Natural killer cell (primary cell): Measurements from ENCODE around the gene PGAP2. TPM values are rescaled to one million over a fixed set of nuclear protein-coding genes. Genes with fewer than 3 reads are reported as not detected.

ENCODE experiments used
- ATAC-seq, 3 donors: fragments of 150-1000 bp in 2 of 3; fragments of 200-7000 bp in 1 of 3; cut with Tn5 transposase; 1 replicate in 1 of 3; 2 replicates in 2 of 3; pipeline ENCODE4 v1.10.0; 2021; ENCODE audit warnings: mild to moderate bottlenecking in 2 of 3, moderate library complexity in 2 of 3
- DNase-seq, 2 donors: peaks; one replicate each; pipeline versions ENCODE4 v3.0.0 to v3.0.0-alpha.2; 2013 to 2021; ENCODE audit warnings: mixed read lengths in 1 of 2
- H3K27ac ChIP-seq: one replicate; pipeline ENCODE4 v1.5.1; 2013; ENCODE audit warnings: mild to moderate bottlenecking, low read length
- H3K27me3 ChIP-seq: one replicate; pipeline ENCODE4 v1.6.1; 2013; ENCODE audit warnings: low read length; ENCODE audit not compliant: control insufficient read depth, insufficient read depth
- H3K36me3 ChIP-seq: one replicate; pipeline ENCODE4 v1.6.1; 2013; ENCODE audit warnings: low read length; ENCODE audit not compliant: control insufficient read depth, insufficient read depth
- H3K4me1 ChIP-seq: one replicate; pipeline ENCODE4 v1.6.1; 2013; ENCODE audit warnings: low read length; ENCODE audit not compliant: control insufficient read depth, insufficient read depth
- H3K4me3 ChIP-seq: one replicate; pipeline ENCODE4 v1.5.1; 2013; ENCODE audit warnings: low read length
- H3K9me3 ChIP-seq: one replicate; pipeline ENCODE4 v1.6.1; 2013; ENCODE audit warnings: low read length; ENCODE audit not compliant: control insufficient read depth, insufficient read depth
- H3K27ac Mint-ChIP-seq, 2 donors: one replicate each; pipeline ENCODE4 v1.8.0; 2022; ENCODE audit warnings: mild to moderate bottlenecking in 2 of 2, mixed read lengths in 2 of 2, moderate library complexity in 1 of 2
- H3K27me3 Mint-ChIP-seq, 2 donors: one replicate each; pipeline ENCODE4 v1.8.0; 2022; ENCODE audit warnings: low read depth in 2 of 2, mixed read lengths in 2 of 2
- H3K36me3 Mint-ChIP-seq: one replicate; pipeline ENCODE4 v1.8.0; 2022; ENCODE audit warnings: mixed read lengths
- H3K4me1 Mint-ChIP-seq, 2 donors: one replicate each; pipeline ENCODE4 v1.8.0; 2022; ENCODE audit warnings: mixed read lengths in 2 of 2
- H3K4me3 Mint-ChIP-seq: one replicate; pipeline ENCODE4 v1.8.0; 2022; ENCODE audit warnings: mild to moderate bottlenecking, moderate library complexity, mixed read lengths
- H3K9me3 Mint-ChIP-seq, 2 donors: one replicate each; pipeline ENCODE4 v1.8.0; 2022; ENCODE audit warnings: mixed read lengths in 2 of 2
- WGBS: methylation state at CpG from one replicate; pipeline ENCODE4 v1.1.7; 2013; ENCODE audit warnings: missing lambda C conversion rate; ENCODE audit not compliant: insufficient coverage; 5-methylcytosine and 5-hydroxymethylcytosine counted together
- intact Hi-C: fragments of 100-400 bp; cut with micrococcal nuclease; formaldehyde crosslinking; loops from one replicate; pipeline ENCODE4 v1.14.2; 2022
- total RNA-seq, 4 donors: library from RNA; stranded (reverse); fragments of 120-200 nt in 1 of 4; gene quantifications; one replicate each; pipeline versions ENCODE4 v1.2.3 to v1.2.4, GENCODE V29; 2013 to 2022
- TF ChIP-seq, protein P1 (sequence below): fragments of 200-600 bp; IDR thresholded peaks from one replicate; pipeline ENCODE4 v1.8.0; 2022; ENCODE audit warnings: antibody characterized with exemption

Gene PGAP2
- total RNA-seq, 3 donors from 2014 or later (not counting 1 experiment from before 2014, with no cell fraction given): 9.5 to 17.5 (median 9.8) TPM

DNA sequence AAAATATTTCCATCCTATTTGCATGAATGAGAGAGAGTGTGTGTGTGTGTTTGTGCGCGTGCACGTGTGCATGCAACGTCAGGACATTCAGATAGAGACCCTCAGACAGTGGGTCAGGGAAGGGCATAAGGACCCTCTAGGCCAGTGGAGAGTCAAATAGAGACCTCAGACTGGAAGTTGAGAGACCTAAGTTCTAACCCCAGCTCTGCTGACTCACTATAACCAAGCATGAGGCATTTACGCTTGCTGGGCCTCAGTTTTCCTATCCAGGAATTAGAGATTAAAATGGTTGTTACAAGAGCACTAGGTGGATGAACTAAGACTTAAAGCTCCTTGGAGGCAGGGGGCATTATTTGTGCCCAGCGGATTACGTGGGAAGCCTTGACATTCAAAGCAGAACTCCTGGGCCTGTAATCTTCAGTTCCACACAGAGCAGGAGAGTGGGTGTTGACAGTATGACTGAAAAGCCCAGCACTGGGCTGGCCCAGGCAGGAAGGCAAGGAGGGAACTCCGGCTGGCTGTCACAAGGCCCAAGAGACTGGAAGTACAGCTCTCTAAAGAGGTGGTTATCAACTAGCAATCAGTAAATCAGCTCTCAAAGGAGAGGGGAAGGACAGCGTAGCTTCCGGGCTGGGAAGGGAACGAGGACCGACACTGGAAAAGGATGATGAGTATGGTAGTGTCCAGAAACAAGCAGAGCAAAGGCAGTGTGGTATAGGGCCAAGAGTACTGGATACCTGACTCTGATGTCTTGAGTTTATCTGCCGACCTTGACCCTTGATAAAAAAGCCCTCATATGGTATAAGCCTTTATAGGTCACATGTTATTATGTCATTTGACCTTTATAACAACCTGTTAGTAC lies 23.2 kb downstream of the PGAP2 start:
- Mint-ChIP-seq H3K4me1 (peaks cover 69 to 86% of the 10 kb centered on the region in 2 donors), H3K36me3 (no peaks in the 10 kb centered on the region), H3K27ac (peak overlapping the region; percentile 90 to 95), H3K27me3 (no peaks in the 10 kb centered on the region), H3K4me3 (peak overlapping the region; percentile 21), H3K9me3 (no peaks in the 10 kb centered on the region)
- peaks cover 37% of the 10 kb centered on the region for H3K36me3 ChIP-seq
- 74% methylated on average over 12 of the region's 13 CpGs for WGBS
- peaks cover 67% of the 10 kb centered on the region for H3K4me1 ChIP-seq
- H3K9me3 ChIP-seq: no peaks in the 10 kb centered on the region
- DNase-seq (no peak), ATAC-seq (peak in 1 of 3 donors; percentile 42)
- H3K27me3 ChIP-seq: no peaks in the 10 kb centered on the region
- H3K27ac ChIP-seq: peak overlapping the region; percentile 42
- TF ChIP-seq, protein P1, sequence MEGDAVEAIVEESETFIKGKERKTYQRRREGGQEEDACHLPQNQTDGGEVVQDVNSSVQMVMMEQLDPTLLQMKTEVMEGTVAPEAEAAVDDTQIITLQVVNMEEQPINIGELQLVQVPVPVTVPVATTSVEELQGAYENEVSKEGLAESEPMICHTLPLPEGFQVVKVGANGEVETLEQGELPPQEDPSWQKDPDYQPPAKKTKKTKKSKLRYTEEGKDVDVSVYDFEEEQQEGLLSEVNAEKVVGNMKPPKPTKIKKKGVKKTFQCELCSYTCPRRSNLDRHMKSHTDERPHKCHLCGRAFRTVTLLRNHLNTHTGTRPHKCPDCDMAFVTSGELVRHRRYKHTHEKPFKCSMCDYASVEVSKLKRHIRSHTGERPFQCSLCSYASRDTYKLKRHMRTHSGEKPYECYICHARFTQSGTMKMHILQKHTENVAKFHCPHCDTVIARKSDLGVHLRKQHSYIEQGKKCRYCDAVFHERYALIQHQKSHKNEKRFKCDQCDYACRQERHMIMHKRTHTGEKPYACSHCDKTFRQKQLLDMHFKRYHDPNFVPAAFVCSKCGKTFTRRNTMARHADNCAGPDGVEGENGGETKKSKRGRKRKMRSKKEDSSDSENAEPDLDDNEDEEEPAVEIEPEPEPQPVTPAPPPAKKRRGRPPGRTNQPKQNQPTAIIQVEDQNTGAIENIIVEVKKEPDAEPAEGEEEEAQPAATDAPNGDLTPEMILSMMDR: no peak
- intact Hi-C loops: no loop called here
- no peak overlapping the region for H3K4me3 ChIP-seq

DNA sequence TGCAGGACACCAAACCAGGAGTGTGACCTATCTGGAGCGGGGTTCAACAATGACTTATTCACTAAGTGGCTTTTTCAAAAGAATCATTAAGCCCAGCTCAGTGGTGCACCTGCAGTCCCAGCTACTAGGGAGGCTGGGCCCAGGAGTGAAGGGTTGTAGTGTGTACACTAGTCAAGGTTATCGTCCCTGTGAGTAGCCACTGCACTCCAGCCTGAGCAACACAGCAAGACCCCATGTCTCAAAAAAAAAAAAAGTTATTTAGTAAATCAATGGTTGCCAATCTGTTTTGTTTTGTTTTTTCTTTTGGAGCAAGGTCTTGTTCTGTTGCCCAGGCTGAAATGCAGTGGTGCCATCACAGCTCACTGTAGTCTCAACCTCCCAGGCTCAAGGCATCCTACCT lies 24.5 kb downstream of the PGAP2 start:
- peak overlapping the region; percentile 90 to 95 for H3K27ac Mint-ChIP-seq
- H3K4me1 Mint-ChIP-seq: peaks cover 69 to 85% of the 10 kb centered on the region in 2 donors
- H3K27me3 ChIP-seq: no peaks in the 10 kb centered on the region
- intact Hi-C loops: no loop called here
- no peaks in the 10 kb centered on the region for H3K9me3 Mint-ChIP-seq
- H3K36me3 ChIP-seq: peaks cover 25% of the 10 kb centered on the region
- H3K9me3 ChIP-seq: no peaks in the 10 kb centered on the region
- ATAC-seq (no peak), DNase-seq (peak in 1 of 2 donors; percentile 18)
- peaks cover 76% of the 10 kb centered on the region for H3K4me1 ChIP-seq
- no peak overlapping the region for H3K4me3 ChIP-seq
- no peak overlapping the region for H3K4me3 Mint-ChIP-seq
- no peak overlapping the region for H3K27ac ChIP-seq
- WGBS: 84% methylated on average over 2 of the region's 2 CpGs
- TF ChIP-seq, protein P1: no peak
- no peaks in the 10 kb centered on the region for H3K36me3 Mint-ChIP-seq
- H3K27me3 Mint-ChIP-seq: no peaks in the 10 kb centered on the region

DNA sequence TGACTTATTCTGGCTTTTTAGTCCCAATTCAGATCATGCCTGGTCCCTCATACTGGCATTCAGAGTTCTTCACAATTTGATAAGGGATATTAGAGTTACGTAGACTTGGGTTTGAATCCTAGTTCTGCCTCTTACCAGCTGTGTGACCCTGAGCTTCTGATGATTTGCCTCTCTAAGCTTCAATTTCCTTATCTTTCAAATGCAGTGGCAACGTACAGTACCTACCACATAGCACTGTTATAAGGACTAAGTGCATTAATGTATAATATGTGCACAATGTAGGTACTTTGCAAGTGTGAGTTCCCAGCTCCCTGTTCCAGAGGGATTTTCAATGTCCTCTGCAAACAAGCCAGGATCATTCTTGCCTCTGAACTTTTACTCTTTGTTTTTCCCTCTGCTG lies 25.1 kb downstream of the PGAP2 start:
- 100% methylated on average over 1 of the region's 2 CpGs for WGBS
- TF ChIP-seq, protein P1: no peak
- Histone ChIP-seq H3K9me3 (no peaks in the 10 kb centered on the region), H3K36me3 (peaks cover 19% of the 10 kb centered on the region), H3K4me3 (no peak overlapping the region), H3K27ac (no peak overlapping the region), H3K27me3 (no peaks in the 10 kb centered on the region), H3K4me1 (peaks cover 83% of the 10 kb centered on the region)
- Mint-ChIP-seq H3K4me3 (peak overlapping the region; percentile 81), H3K4me1 (peaks cover 74 to 87% of the 10 kb centered on the region in 2 donors), H3K27ac (peak overlapping the region; percentile 90 to 95), H3K36me3 (no peaks in the 10 kb centered on the region), H3K9me3 (no peaks in the 10 kb centered on the region), H3K27me3 (no peaks in the 10 kb centered on the region)
- intact Hi-C loops: no loop called here
- DNase-seq (no peak), ATAC-seq (no peak)
